IMR-90 (cell line): Measurements from ENCODE around the gene STIL. TPM values are rescaled to one million over a fixed set of nuclear protein-coding genes. Genes with fewer than 3 reads are reported as not detected.
A peak's percentile ranks its signal among the peaks of the same experiment; 100 is the strongest.

Source experiments
- ATAC-seq: fragments of 200-7000 bp; cut with Tn5 transposase; 2 replicates; pipeline ENCODE4 v1.9.1; 2020; ENCODE audit warnings: low read depth, mild to moderate bottlenecking, moderate library complexity
- BruUV-seq: library from RNA; stranded (reverse); fragments of 400-500 nt; replicated peaks from 2 replicates; lab custom pipeline; 2021; lab: Mats Ljungman, UMichigan
- CTCF ChIA-PET: fragments of 300-600 bp; formaldehyde crosslinking; extraction: SDS; loops from one replicate; lab custom pipeline; 2021; ENCODE audit warnings: antibody characterized with exemption; lab: Yijun Ruan, JAX
- POLR2A ChIA-PET: fragments of 300-600 bp; sonication (Branson Sonifier 250); formaldehyde crosslinking; loops from one replicate; lab custom pipeline; 2022; ENCODE audit warnings: antibody characterized with exemption; ENCODE audit not compliant: unreplicated experiment; lab: Charles Lee
- DNase-seq: peaks from one replicate; pipeline ENCODE4 v3.0.0; 2013
- H2AFZ ChIP-seq: replicated peaks from 2 replicates; pipeline ENCODE3; 2013; ENCODE audit warnings: low read length, mild to moderate bottlenecking; ENCODE audit not compliant: poor library complexity
- H2AK5ac ChIP-seq: 2 replicates; pipeline ENCODE4 v1.6.1; 2013; ENCODE audit warnings: low read depth, low read length, inconsistent platforms
- H2AK9ac ChIP-seq: replicated peaks from 2 replicates; pipeline ENCODE3; 2013; ENCODE audit warnings: mild to moderate bottlenecking, low read depth, low read length, moderate library complexity; ENCODE audit not compliant: poor library complexity
- H2BK120ac ChIP-seq: 2 replicates; pipeline ENCODE4 v1.6.1; 2013; ENCODE audit warnings: low read depth, low read length, inconsistent platforms
- H2BK15ac ChIP-seq: 3 replicates; pipeline ENCODE4 v1.6.1; 2013; ENCODE audit warnings: low read depth, low read length, inconsistent platforms
- H2BK20ac ChIP-seq: 2 replicates; pipeline ENCODE4 v1.6.1; 2013; ENCODE audit warnings: low read depth, mild to moderate bottlenecking, inconsistent platforms, low read length, moderate library complexity
- H2BK5ac ChIP-seq: 2 replicates; pipeline ENCODE4 v1.6.1; 2013; ENCODE audit warnings: mild to moderate bottlenecking, low read depth, low read length, inconsistent platforms; ENCODE audit not compliant: poor library complexity, severe bottlenecking
- H3K14ac ChIP-seq: replicated peaks from 2 replicates; pipeline ENCODE4 v1.6.1; 2013; ENCODE audit warnings: low read depth, low read length, inconsistent platforms
- H3K18ac ChIP-seq: 2 replicates; pipeline ENCODE4 v1.6.1; 2013; ENCODE audit warnings: low read depth, low read length, control low read depth
- H3K23ac ChIP-seq: 2 replicates; pipeline ENCODE4 v1.6.1; 2013; ENCODE audit warnings: low read depth, low read length, inconsistent platforms
- H3K27ac ChIP-seq: 2 replicates; pipeline ENCODE4 v1.5.1; 2013; ENCODE audit warnings: mild to moderate bottlenecking, control low read depth, low read length; ENCODE audit not compliant: insufficient read depth
- H3K27me3 ChIP-seq: 2 replicates; pipeline ENCODE4 v1.6.1; 2013; ENCODE audit warnings: low read length; ENCODE audit not compliant: control insufficient read depth, insufficient read depth
- H3K36me3 ChIP-seq: 2 replicates; pipeline ENCODE4 v1.6.1; 2013; ENCODE audit warnings: low read length, mixed read lengths; ENCODE audit not compliant: control insufficient read depth, insufficient read depth
- H3K4ac ChIP-seq: 2 replicates; pipeline ENCODE4 v1.6.1; 2013; ENCODE audit warnings: low read depth, low read length, inconsistent platforms
- H3K4me1 ChIP-seq: 2 replicates; pipeline ENCODE4 v1.6.1; 2013; ENCODE audit warnings: low read length, mixed read lengths; ENCODE audit not compliant: control insufficient read depth, insufficient read depth
- H3K4me2 ChIP-seq: 2 replicates; pipeline ENCODE4 v1.6.1; 2013; ENCODE audit warnings: low read depth, mild to moderate bottlenecking, control low read depth, low read length, moderate library complexity
- H3K4me3 ChIP-seq: 2 replicates; pipeline ENCODE4 v1.5.1; 2013; ENCODE audit warnings: low read depth, mild to moderate bottlenecking, control low read depth, low read length, moderate library complexity; ENCODE audit not compliant: insufficient read depth
- H3K56ac ChIP-seq: 2 replicates; pipeline ENCODE4 v1.6.1; 2013; ENCODE audit warnings: low read length, inconsistent platforms; ENCODE audit not compliant: insufficient read depth; ENCODE audit errors: extremely low read depth
- H3K79me1 ChIP-seq, 2 experiments: 2 replicates each; pipeline ENCODE4 v1.6.1; 2013; ENCODE audit warnings: low read length in 2 of 2, inconsistent platforms in 1 of 2, low read depth in 1 of 2
- H3K9ac ChIP-seq: 2 replicates; pipeline ENCODE4 v1.6.1; 2013; ENCODE audit warnings: low read depth, low read length, control low read depth
- H3K9me1 ChIP-seq: 2 replicates; pipeline ENCODE4 v1.6.1; 2013; ENCODE audit warnings: low read length, inconsistent platforms; ENCODE audit not compliant: insufficient read depth
- H3K9me3 ChIP-seq: 2 replicates; pipeline ENCODE4 v1.6.1; 2013; ENCODE audit warnings: low read length; ENCODE audit not compliant: control insufficient read depth, insufficient read depth
- H4K20me1 ChIP-seq: 2 replicates; pipeline ENCODE4 v1.6.1; 2013; ENCODE audit warnings: low read length, inconsistent platforms; ENCODE audit not compliant: insufficient read depth
- H4K5ac ChIP-seq: 2 replicates; pipeline ENCODE4 v1.6.1; 2013; ENCODE audit warnings: mild to moderate bottlenecking, low read depth, low read length, control low read depth
- H4K8ac ChIP-seq, 2 experiments: 2 replicates each; pipeline ENCODE4 v1.6.1; 2013; ENCODE audit warnings: low read depth in 2 of 2, low read length in 2 of 2, control low read depth in 1 of 2, inconsistent platforms in 1 of 2
- H4K91ac ChIP-seq: 2 replicates; pipeline ENCODE4 v1.6.1; 2013; ENCODE audit warnings: low read depth, low read length, inconsistent platforms; ENCODE audit not compliant: insufficient read depth
- MAFK ChIP-seq: IDR thresholded peaks from 2 replicates; pipeline ENCODE4 v1.6.1; 2012; ENCODE audit warnings: low read depth, low read length, improper control_type of control experiment
- NFE2L2 ChIP-seq: fragments of 150-350 bp; IDR thresholded peaks from 2 replicates; pipeline ENCODE4 v1.6.1; 2016; ENCODE audit warnings: low read depth, mild to moderate bottlenecking, low read length
- POLR2A ChIP-seq: IDR thresholded peaks from 2 replicates; pipeline ENCODE4 v1.6.1; 2012; ENCODE audit warnings: mild to moderate bottlenecking, low read depth, low read length
- RAD21 ChIP-seq: IDR thresholded peaks from 2 replicates; pipeline ENCODE4 v1.6.1; 2012; ENCODE audit warnings: low read length, improper control_type of control experiment
- RCOR1 ChIP-seq: IDR thresholded peaks from 2 replicates; pipeline ENCODE4 v1.6.1; 2012; ENCODE audit warnings: mild to moderate bottlenecking, low read length, improper control_type of control experiment; ENCODE audit not compliant: insufficient replicate concordance
- USF2 ChIP-seq: fragments of 150-350 bp; IDR thresholded peaks from 2 replicates; pipeline ENCODE4 v1.6.1; 2017; ENCODE audit warnings: mild to moderate bottlenecking, antibody characterized with exemption, low read length, low read depth
- WGBS, 2 experiments: methylation state at CpG; one replicate each; pipeline versions ENCODE4 v1.1.5 to v1.1.7; 2013; ENCODE audit warnings: missing lambda C conversion rate in 2 of 2; ENCODE audit not compliant: insufficient read length in 1 of 2; ENCODE audit errors: extremely low coverage in 2 of 2; 5-methylcytosine and 5-hydroxymethylcytosine counted together
- dilution Hi-C: fragments of 300-500 bp; cut with HindIII; formaldehyde crosslinking; loops from one replicate; pipeline ENCODE4 v1.14.3; 2018; ENCODE audit warnings: low sequenced_read_pairs; ENCODE audit not compliant: unreplicated experiment
- in situ Hi-C: fragments of 300-500 bp; cut with MboI; formaldehyde crosslinking; loops from 3 replicates; pipeline ENCODE4 v1.14.3; 2019; ENCODE audit warnings: low sequenced_read_pairs, inconsistent platforms, mixed read lengths
- intact Hi-C: fragments of 100-400 bp; cut with micrococcal nuclease; formaldehyde crosslinking; loops from 2 replicates; pipeline ENCODE4 v1.10.0; 2022
- polyA plus RNA-seq, 3 experiments: library from polyadenylated mRNA; depleted of rRNA; stranded (reverse); fragments of >200 nt; gene quantifications; 2 replicates each; pipeline ENCODE4 v1.2.3, GENCODE V29; 2012; ENCODE audit warnings: low replicate concordance in 1 of 3
- total RNA-seq: library from RNA; depleted of rRNA; stranded (reverse); fragments of >200 nt; gene quantifications from 2 replicates; pipeline ENCODE4 v1.2.3, GENCODE V29; 2012

The STIL gene
- total and polyA plus RNA-seq, 2 of the 4 experiments (the other 2 are of a cell fraction), result 6.8 to 17.2 TPM

- no peak for TF ChIP-seq USF2
Measured at GRCh38 chr1:47224676-47225399, 89.1 kb downstream of the STIL start (continued).

GRCh38 chr1:47223921-47224675 is 89.8 kb downstream of the STIL start:
- Histone ChIP-seq H3K56ac (no peak overlapping the region), H3K9ac (no peak overlapping the region), H3K4me3 (no peak overlapping the region), H3K4me2 (no peak overlapping the region), H4K5ac (no peak overlapping the region), H3K4ac (no peak overlapping the region), H2BK15ac (no peak overlapping the region), H4K20me1 (no peaks in the 10 kb centered on the region), H2AK9ac (peak overlapping the region; percentile 50), H3K79me1 (no peaks in the 10 kb centered on the region), H3K23ac (no peak overlapping the region), H2AK5ac (no peak overlapping the region), H3K9me1 (no peaks in the 10 kb centered on the region; the same call in 1 of the 2 replicates), H2BK120ac (no peak overlapping the region), H3K4me1 (peaks cover 3% of the 10 kb centered on the region), H3K9me3 (peaks cover 10% of the 10 kb centered on the region; the same call in 1 of the 2 replicates), H4K91ac (no peak overlapping the region), H3K27ac (no peak overlapping the region), H2BK5ac (no peak overlapping the region), H4K8ac (no peak overlapping the region), H3K18ac (no peak overlapping the region), H3K36me3 (no peaks in the 10 kb centered on the region), H3K27me3 (peaks cover 86% of the 10 kb centered on the region), H3K14ac (no peak overlapping the region), H2BK20ac (no peak overlapping the region), H2AFZ (peak overlapping the region; percentile 28)
- intact Hi-C loops (no loop called here), in situ Hi-C loops (no loop called here), dilution Hi-C loops (no loop called here)
- DNase-seq, result no peak
- ATAC-seq, result no peak
- BruUV-seq, result no TSS peak
- 18% methylated on average over 1 of the region's 9 CpGs; no CpG with 5 or more reads in 1 of the 2 experiments for WGBS, 2 experiments
- ChIA-PET POLR2A (no interaction called here), CTCF (interaction anchor here (0.6 kb wide), 1 partner anchor 88 kb away, joined by 7 read pairs; no protein-coding TSS in a partner anchor)
- TF ChIP-seq RCOR1 (no peak), POLR2A (no peak), MAFK (no peak), USF2 (no peak), NFE2L2 (no peak), RAD21 (no peak)
